GM23248 (cell line): ENCODE data around the gene CHST14.

ENCODE experiments used
- EZH2 ChIP-seq: fragments of 200-600 bp; sonication (generic); IDR thresholded peaks from 2 replicates; pipeline ENCODE4 v1.6.1; 2018; ENCODE audit warnings: antibody characterized with exemption, mild to moderate bottlenecking; ENCODE audit not compliant: insufficient read depth, poor library complexity, severe bottlenecking
- EZH2phosphoT487 ChIP-seq: fragments of 200-600 bp; sonication (generic); IDR thresholded peaks from 2 replicates; pipeline ENCODE4 v1.6.1; 2018; ENCODE audit warnings: antibody characterized with exemption, moderate library complexity, mild to moderate bottlenecking, low read depth; ENCODE audit not compliant: insufficient read depth

- no peak for TF ChIP-seq EZH2phosphoT487
- TF ChIP-seq EZH2 = no peak
Measured at GRCh38 chr15:40498418-40498817, 27.6 kb downstream of the CHST14 start.
